Endothelial cell of umbilical vein (primary cell): ENCODE measurements around the gene KBTBD8. TPM values are rescaled to one million over a fixed set of nuclear protein-coding genes. Genes with fewer than 3 reads are reported as not detected.

Experiments
- BruUV-seq: library from RNA; stranded (reverse); fragments of 400-500 nt; replicated peaks from 2 replicates; lab custom pipeline; 2021; lab: Mats Ljungman, UMichigan
- CTCF ChIA-PET: fragments of 300-600, 350-600 bp; sonication (Branson Sonifier 250); formaldehyde crosslinking; loops from one replicate; lab custom pipeline; 2021; ENCODE audit warnings: antibody characterized with exemption, inconsistent platforms; lab: Charles Lee
- POLR2A ChIA-PET: fragments of 300-600, 350-600 bp; sonication (Branson Sonifier 250); formaldehyde crosslinking; loops from one replicate; lab custom pipeline; 2021; ENCODE audit warnings: antibody characterized with exemption, inconsistent platforms; lab: Charles Lee
- DNase-seq: peaks from one replicate; pipeline ENCODE4 v3.0.0-alpha.2; 2011; ENCODE audit warnings: low read depth, low spot score
- FAIRE-seq: peaks from 2 replicates; lab custom pipeline; 2011; peaks lifted over from hg19 to GRCh38; lab: Jason Lieb, UNC
- H2AFZ ChIP-seq: 2 replicates; pipeline ENCODE4 v1.6.0; 2012; ENCODE audit warnings: low read depth, low read length, control low read depth, inconsistent platforms
- H3K27ac ChIP-seq: 2 replicates; pipeline ENCODE4 v1.5.1; 2011; ENCODE audit warnings: low read depth, mild to moderate bottlenecking, control low read depth, low read length, moderate library complexity; ENCODE audit not compliant: insufficient read depth
- H3K27me3 ChIP-seq, 2 experiments: 2 replicates each; pipeline versions ENCODE4 v1.6.0 to v1.6.1; 2011; ENCODE audit warnings: low read length in 2 of 2, mixed read lengths in 1 of 2; ENCODE audit not compliant: control insufficient read depth in 2 of 2, insufficient read depth in 2 of 2
- H3K36me3 ChIP-seq, 2 experiments: 2 replicates in 1 of 2; 3 replicates in 1 of 2; pipeline ENCODE4 v1.5.1; 2011; ENCODE audit warnings: low read length in 2 of 2, mild to moderate bottlenecking in 1 of 2, moderate library complexity in 1 of 2; ENCODE audit not compliant: control insufficient read depth in 2 of 2, insufficient read depth in 2 of 2; ENCODE audit errors: extremely low read depth in 1 of 2
- H3K4me1 ChIP-seq: 3 replicates; pipeline ENCODE4 v1.5.1; 2011; ENCODE audit warnings: mild to moderate bottlenecking, low read length; ENCODE audit not compliant: control insufficient read depth, insufficient read depth; ENCODE audit errors: extremely low read depth
- H3K4me2 ChIP-seq: 2 replicates; pipeline ENCODE4 v1.6.1; 2011; ENCODE audit warnings: low read length, control low read depth, mixed read lengths; ENCODE audit not compliant: insufficient read depth
- H3K4me3 ChIP-seq, 3 experiments: fragments of 200-600 bp in 1 of 3; sonication (generic), shearing (Covaris generic) in 1 of 3; replicated peaks in 1 of 3; 2 replicates each; pipeline ENCODE4 v1.5.1; 2011 to 2016; ENCODE audit warnings: control low read depth in 3 of 3, low read length in 3 of 3, mild to moderate bottlenecking in 2 of 3, inconsistent platforms in 1 of 3, low read depth in 1 of 3, moderate library complexity in 1 of 3; ENCODE audit not compliant: insufficient read depth in 1 of 3
- H3K79me2 ChIP-seq: 2 replicates; pipeline ENCODE4 v1.6.0; 2012; ENCODE audit warnings: low read length, inconsistent platforms; ENCODE audit not compliant: control insufficient read depth, insufficient read depth
- H3K9ac ChIP-seq: replicated peaks from 2 replicates; pipeline ENCODE3; 2011; ENCODE audit warnings: low read length, control low read depth; ENCODE audit not compliant: insufficient read depth; ENCODE audit errors: extremely low read depth
- H3K9me1 ChIP-seq: replicated peaks from 3 replicates; pipeline ENCODE4 v1.6.0; 2011; ENCODE audit warnings: mild to moderate bottlenecking, low read length; ENCODE audit not compliant: control insufficient read depth, insufficient read depth; ENCODE audit errors: extremely low read depth
- H3K9me3 ChIP-seq: replicated peaks from 2 replicates; pipeline ENCODE4 v1.5.1; 2012; ENCODE audit warnings: low read length, inconsistent platforms; ENCODE audit not compliant: control insufficient read depth, insufficient read depth
- H4K20me1 ChIP-seq: replicated peaks from 2 replicates; pipeline ENCODE3; 2011; ENCODE audit warnings: mild to moderate bottlenecking, low read length; ENCODE audit not compliant: control insufficient read depth, insufficient read depth; ENCODE audit errors: extremely low read depth
- EZH2 ChIP-seq: IDR thresholded peaks from 2 replicates; pipeline ENCODE4 v1.6.1; 2012; ENCODE audit warnings: borderline replicate concordance, low read depth, mild to moderate bottlenecking, moderate library complexity, low read length, inconsistent platforms; ENCODE audit not compliant: severe bottlenecking
- FOS ChIP-seq: IDR thresholded peaks from 2 replicates; pipeline ENCODE4 v1.6.1; 2011; ENCODE audit warnings: mild to moderate bottlenecking, low read length, moderate library complexity, borderline replicate concordance; ENCODE audit not compliant: insufficient read depth
- GATA2 ChIP-seq: IDR thresholded peaks from 2 replicates; pipeline ENCODE4 v1.7.0; 2011; ENCODE audit warnings: low read depth, mild to moderate bottlenecking, moderate library complexity, mixed read lengths, low read length; ENCODE audit not compliant: insufficient read length, insufficient read depth
- JUN ChIP-seq: IDR thresholded peaks from 2 replicates; pipeline ENCODE4 v1.6.1; 2011; ENCODE audit warnings: borderline replicate concordance, low read depth; ENCODE audit not compliant: insufficient read length, insufficient read depth
- MYC ChIP-seq: IDR thresholded peaks from one replicate; pipeline ENCODE4 v1.6.1; 2011; ENCODE audit warnings: mild to moderate bottlenecking, low read depth, low read length
- POLR2A ChIP-seq: IDR thresholded peaks from 2 replicates; pipeline ENCODE4 v1.6.1; 2012; ENCODE audit warnings: low read depth, mild to moderate bottlenecking, control low read depth, low read length
- POLR2AphosphoS5 ChIP-seq: IDR thresholded peaks from 2 replicates; pipeline ENCODE4 v1.6.1; 2012; ENCODE audit warnings: low read depth, mild to moderate bottlenecking, control low read depth, low read length, moderate library complexity; ENCODE audit not compliant: insufficient read depth
- dilution Hi-C: fragments of 300-500 bp; cut with MboI; formaldehyde crosslinking; loops from one replicate; pipeline ENCODE4 v1.15.0; 2019; ENCODE audit warnings: low sequenced_read_pairs; ENCODE audit not compliant: extremely low pct_ligation_motif_present
- intact Hi-C: fragments of 100-400 bp; cut with micrococcal nuclease; formaldehyde crosslinking; loops from one replicate; pipeline ENCODE4 v1.10.0; 2022
- polyA plus RNA-seq, 4 experiments: library from polyadenylated mRNA; depleted of rRNA in 3 of 4; stranded (reverse) in 3 of 4; unstranded in 1 of 4; fragments of >200 nt; gene quantifications; 2 replicates each; pipeline versions ENCODE4 v1.2.1 to v1.2.3, GENCODE V29; 2011 to 2012; ENCODE audit warnings: missing spikeins in 1 of 4
- total RNA-seq: library from RNA; stranded (reverse); gene quantifications from 2 replicates; pipeline ENCODE4 v1.2.3, GENCODE V29; 2021
- TF ChIP-seq, protein P1 (sequence below), 2 donors: IDR thresholded peaks; 1 replicate in 1 of 2; 2 replicates in 1 of 2; pipeline ENCODE4 v1.5.1; 2011; ENCODE audit warnings: low read length in 2 of 2, mild to moderate bottlenecking in 2 of 2, moderate library complexity in 2 of 2, control low read depth in 1 of 2, inconsistent platforms in 1 of 2, low read depth in 1 of 2; ENCODE audit not compliant: insufficient read depth in 1 of 2; ENCODE audit errors: extremely low read depth in 1 of 2
- TF ChIP-seq, protein P2 (sequence below): IDR thresholded peaks from 2 replicates; pipeline ENCODE4 v1.6.1; 2011; ENCODE audit not compliant: insufficient read depth, insufficient read length

The KBTBD8 gene
- total and polyA plus RNA-seq, 2 donors (not counting 3 experiments of a cell fraction or from before 2014, with no cell fraction given) = 0.26 to 1.1 TPM

- Histone ChIP-seq H3K79me2 (no peaks in the 10 kb centered on the region), H3K27ac (no peak overlapping the region), H3K9me3 (no peaks in the 10 kb centered on the region), H3K4me3 (no peak overlapping the region), H3K9ac (no peak overlapping the region), H2AFZ (no peak overlapping the region), H4K20me1 (no peaks in the 10 kb centered on the region), H3K4me2 (no peak overlapping the region), H3K4me1 (no peaks in the 10 kb centered on the region), H3K9me1 (no peaks in the 10 kb centered on the region), H3K36me3 (no peaks in the 10 kb centered on the region), H3K27me3 (peaks cover 0 to under 1% of the 10 kb centered on the region in 2 experiments)
- TF ChIP-seq EZH2 (no peak), GATA2 (no peak), POLR2A (no peak), MYC (no peak), JUN (no peak), FOS (no peak), POLR2AphosphoS5 (no peak)
- TF ChIP-seq, protein P1, sequence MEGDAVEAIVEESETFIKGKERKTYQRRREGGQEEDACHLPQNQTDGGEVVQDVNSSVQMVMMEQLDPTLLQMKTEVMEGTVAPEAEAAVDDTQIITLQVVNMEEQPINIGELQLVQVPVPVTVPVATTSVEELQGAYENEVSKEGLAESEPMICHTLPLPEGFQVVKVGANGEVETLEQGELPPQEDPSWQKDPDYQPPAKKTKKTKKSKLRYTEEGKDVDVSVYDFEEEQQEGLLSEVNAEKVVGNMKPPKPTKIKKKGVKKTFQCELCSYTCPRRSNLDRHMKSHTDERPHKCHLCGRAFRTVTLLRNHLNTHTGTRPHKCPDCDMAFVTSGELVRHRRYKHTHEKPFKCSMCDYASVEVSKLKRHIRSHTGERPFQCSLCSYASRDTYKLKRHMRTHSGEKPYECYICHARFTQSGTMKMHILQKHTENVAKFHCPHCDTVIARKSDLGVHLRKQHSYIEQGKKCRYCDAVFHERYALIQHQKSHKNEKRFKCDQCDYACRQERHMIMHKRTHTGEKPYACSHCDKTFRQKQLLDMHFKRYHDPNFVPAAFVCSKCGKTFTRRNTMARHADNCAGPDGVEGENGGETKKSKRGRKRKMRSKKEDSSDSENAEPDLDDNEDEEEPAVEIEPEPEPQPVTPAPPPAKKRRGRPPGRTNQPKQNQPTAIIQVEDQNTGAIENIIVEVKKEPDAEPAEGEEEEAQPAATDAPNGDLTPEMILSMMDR (IDR thresholded peaks at IDR 0.05; ENCODE audit: extremely low read depth in 1 of 2, insufficient read depth in 1 of 2, low read depth in 1 of 2, low read length in 2 of 2) = no peak
- TF ChIP-seq, protein P2, sequence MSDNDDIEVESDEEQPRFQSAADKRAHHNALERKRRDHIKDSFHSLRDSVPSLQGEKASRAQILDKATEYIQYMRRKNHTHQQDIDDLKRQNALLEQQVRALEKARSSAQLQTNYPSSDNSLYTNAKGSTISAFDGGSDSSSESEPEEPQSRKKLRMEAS = no peak
- intact Hi-C loops = no loop called here
- dilution Hi-C loops = no loop called here
- FAIRE-seq (no peak), DNase-seq (no peak)
- ChIA-PET CTCF (no interaction called here), POLR2A (no interaction called here)
- BruUV-seq = no TSS peak
Measured at GRCh38 chr3:67044955-67045354, 46.8 kb downstream of the KBTBD8 start.
